HFF-Myc (cell line): ENCODE results near the gene ROBO1.
A peak's percentile ranks its signal among the peaks of the same experiment; 100 is the strongest.

Experiments
- DNase-seq: peaks from one replicate; pipeline ENCODE4 v3.0.0-alpha.2; 2011; ENCODE audit warnings: low read depth; ENCODE audit errors: extremely low read depth
- H3K4me3 ChIP-seq: replicated peaks from 2 replicates; pipeline ENCODE4 v1.5.1; 2011; ENCODE audit warnings: low read depth, mild to moderate bottlenecking, control low read depth, low read length
- CTCF ChIP-seq: IDR thresholded peaks from 2 replicates; pipeline ENCODE4 v1.5.1; 2012; ENCODE audit warnings: mild to moderate bottlenecking, low read depth, low read length, control low read depth; ENCODE audit errors: missing control alignments

The ROBO1 gene

GRCh38 chr3:78992400-78992799, 775.4 kb downstream of the ROBO1 start:
- no peak overlapping the region for H3K4me3 ChIP-seq
- DNase-seq, result no peak
- TF ChIP-seq CTCF, result no peak

GRCh38 chr3:78991656-78992055, 776.1 kb downstream of the ROBO1 start:
- DNase-seq, result no peak
- H3K4me3 ChIP-seq, result no peak overlapping the region
- no peak for TF ChIP-seq CTCF

- H3K4me3 ChIP-seq, result no peak overlapping the region
- no peak for TF ChIP-seq CTCF
- no peak for DNase-seq
Measured at GRCh38 chr3:78990156-78990555, 777.6 kb downstream of the ROBO1 start.

GRCh38 chr3:78988324-78988723, 779.5 kb downstream of the ROBO1 start:
- no peak for DNase-seq
- no peak overlapping the region for H3K4me3 ChIP-seq
- peak; percentile 22 for TF ChIP-seq CTCF

- TF ChIP-seq CTCF, result no peak
- no peak for DNase-seq
- no peak overlapping the region for H3K4me3 ChIP-seq
Measured at GRCh38 chr3:78986416-78987101, 781.2 kb downstream of the ROBO1 start.

- DNase-seq, result no peak
Measured at GRCh38 chr3:78985981-78986380, 781.8 kb downstream of the ROBO1 start.

More at GRCh38 chr3:78985981-78986380, 781.8 kb downstream of the ROBO1 start:
- H3K4me3 ChIP-seq, result no peak overlapping the region
- TF ChIP-seq CTCF, result no peak
